GM12878 (cell line): ENCODE results near the gene NDE1. TPM values are rescaled to one million over a fixed set of nuclear protein-coding genes. Genes with fewer than 3 reads are reported as not detected.

Experiments
- ATAC-seq: fragments of 200-7000 bp; cut with Tn5 transposase; 3 replicates; pipeline ENCODE4 v1.9.1; 2020; ENCODE audit warnings: mild to moderate bottlenecking, moderate library complexity
- BruUV-seq: library from RNA; stranded (reverse); fragments of 400-500 nt; replicated peaks from 2 replicates; lab custom pipeline; 2021; lab: Mats Ljungman, UMichigan
- CTCF ChIA-PET: fragments of 300-600 bp; sonication (Branson Sonifier 250); formaldehyde crosslinking; extraction: SDS; loops from one replicate; lab custom pipeline; 2021; ENCODE audit warnings: inconsistent platforms; lab: Yijun Ruan, JAX
- POLR2A ChIA-PET: fragments of 350-600 bp; formaldehyde crosslinking; extraction: SDS; loops from one replicate; lab custom pipeline; 2021; ENCODE audit warnings: inconsistent platforms; lab: Charles Lee
- RAD21 ChIA-PET: fragments of 300-600 bp; sonication (Branson Sonifier 250); formaldehyde crosslinking; loops from one replicate; lab custom pipeline; 2023; ENCODE audit warnings: antibody characterized with exemption; ENCODE audit not compliant: unreplicated experiment; lab: Charles Lee
- SMC1A ChIA-PET: fragments of 300-600 bp; sonication (Branson Sonifier 250); formaldehyde crosslinking; loops from one replicate; lab custom pipeline; 2023; ENCODE audit not compliant: unreplicated experiment, uncharacterized antibody; lab: Charles Lee
- DNase-seq: peaks from one replicate; pipeline ENCODE4 v3.0.0-alpha.2; 2011; ENCODE audit warnings: low read depth, low spot score
- FAIRE-seq: peaks from 3 replicates; lab custom pipeline; 2011; peaks lifted over from hg19 to GRCh38; lab: Jason Lieb, UNC
- H2AFZ ChIP-seq: 2 replicates; pipeline ENCODE4 v1.6.0; 2011; ENCODE audit warnings: low read depth, low read length, control low read depth; ENCODE audit not compliant: control insufficient read depth
- H3K27ac ChIP-seq: 2 replicates; pipeline ENCODE4 v1.5.1; 2011; ENCODE audit warnings: control low read depth; ENCODE audit not compliant: control insufficient read depth, insufficient read depth
- H3K27me3 ChIP-seq, 2 experiments: replicated peaks in 1 of 2; 2 replicates each; pipeline versions ENCODE4 v1.6.0 to v1.6.1; 2011; ENCODE audit warnings: low read length in 1 of 2; ENCODE audit not compliant: control insufficient read depth in 2 of 2, insufficient read depth in 2 of 2
- H3K36me3 ChIP-seq, 2 experiments: 2 replicates each; pipeline ENCODE4 v1.5.1; 2011; ENCODE audit warnings: low read length in 1 of 2; ENCODE audit not compliant: control insufficient read depth in 2 of 2, insufficient read depth in 2 of 2
- H3K4me1 ChIP-seq: 2 replicates; pipeline ENCODE4 v1.6.1; 2011; ENCODE audit warnings: mild to moderate bottlenecking, low read length, moderate library complexity, mixed read lengths; ENCODE audit not compliant: control insufficient read depth, insufficient read depth
- H3K4me2 ChIP-seq: 2 replicates; pipeline ENCODE4 v1.6.0; 2011; ENCODE audit warnings: control low read depth; ENCODE audit not compliant: control insufficient read depth, insufficient read depth
- H3K4me3 ChIP-seq: fragments of 200-600 bp; sonication (generic); 2 replicates; pipeline ENCODE4 v1.5.1; 2016
- H3K79me2 ChIP-seq: 2 replicates; pipeline ENCODE4 v1.6.0; 2011; ENCODE audit warnings: low read length; ENCODE audit not compliant: control insufficient read depth, insufficient read depth
- H3K9ac ChIP-seq: 2 replicates; pipeline ENCODE4 v1.8.0; 2011; ENCODE audit warnings: low read length, control low read depth, mixed read lengths; ENCODE audit not compliant: control insufficient read depth, insufficient read depth
- H3K9me3 ChIP-seq: replicated peaks from 3 replicates; pipeline ENCODE4 v1.5.1; 2011; ENCODE audit warnings: mild to moderate bottlenecking, low read length; ENCODE audit not compliant: control insufficient read depth, insufficient read depth
- H4K20me1 ChIP-seq: 2 replicates; pipeline ENCODE4 v1.6.0; 2011; ENCODE audit not compliant: control insufficient read depth, insufficient read depth
- BCL3 ChIP-seq: IDR thresholded peaks from 2 replicates; pipeline ENCODE4 v1.6.1; 2011; ENCODE audit warnings: borderline replicate concordance, low read depth, mild to moderate bottlenecking, moderate library complexity, low read length; ENCODE audit not compliant: insufficient read depth, poor library complexity, severe bottlenecking
- BHLHE40 ChIP-seq, 2 experiments: fragments of 450-650 bp in 1 of 2; IDR thresholded peaks; 2 replicates each; pipeline ENCODE4 v1.6.1; 2011 to 2017; ENCODE audit warnings: low read depth in 2 of 2, borderline replicate concordance in 1 of 2, improper control_type of control experiment in 1 of 2, low read length in 1 of 2, mild to moderate bottlenecking in 1 of 2
- CBX5 ChIP-seq: sonication (generic); IDR thresholded peaks from 2 replicates; pipeline ENCODE4 v1.6.1; 2016; ENCODE audit warnings: low read depth, moderate library complexity, mild to moderate bottlenecking, inconsistent platforms
- CTCF ChIP-seq, 3 experiments: IDR thresholded peaks in 2 of 3; conservative IDR thresholded peaks in 1 of 3; 2 replicates each; pipeline ENCODE4 v1.5.1; 2011; ENCODE audit warnings: low read depth in 3 of 3, low read length in 3 of 3, mild to moderate bottlenecking in 3 of 3, control low read depth in 2 of 3, moderate library complexity in 2 of 3, inconsistent platforms in 1 of 3, mixed read lengths in 1 of 3; ENCODE audit not compliant: control insufficient read depth in 2 of 3, insufficient read depth in 1 of 3; ENCODE audit errors: extremely low read depth in 1 of 3
- ELK1 ChIP-seq: IDR thresholded peaks from 2 replicates; pipeline ENCODE4 v1.6.1; 2012; ENCODE audit warnings: low read depth, low read length, improper control_type of control experiment
- GATAD2B ChIP-seq: fragments of 450-650 bp; conservative IDR thresholded peaks from 2 replicates; pipeline ENCODE4 v1.6.1; 2017; ENCODE audit warnings: low read depth, mild to moderate bottlenecking, moderate library complexity
- RAD21 ChIP-seq: IDR thresholded peaks from 2 replicates; pipeline ENCODE4 v1.6.1; 2011; ENCODE audit warnings: mild to moderate bottlenecking, low read depth, low read length, moderate library complexity; ENCODE audit not compliant: insufficient read depth
- RAD51 ChIP-seq: fragments of 450-650 bp; IDR thresholded peaks from 2 replicates; pipeline ENCODE4 v1.6.1; 2016; ENCODE audit warnings: moderate library complexity, mild to moderate bottlenecking, inconsistent platforms
- USF2 ChIP-seq: IDR thresholded peaks from 2 replicates; pipeline ENCODE4 v1.6.1; 2011; ENCODE audit warnings: low read depth, low read length, improper control_type of control experiment, borderline replicate concordance
- WGBS: methylation state at CpG from one replicate; pipeline ENCODE4 v1.1.6; 2016; ENCODE audit warnings: low lambda C conversion rate; ENCODE audit not compliant: insufficient replicate concordance, insufficient coverage; ENCODE audit errors: missing lambda C conversion rate; 5-methylcytosine and 5-hydroxymethylcytosine counted together
- in situ Hi-C: fragments of 300-500 bp; cut with MboI; formaldehyde crosslinking; loops from 9 replicates; pipeline ENCODE4 v1.14.3; 2018; ENCODE audit warnings: mixed read lengths
- intact Hi-C: fragments of 100-400 bp; cut with micrococcal nuclease; formaldehyde crosslinking; loops from one replicate; pipeline ENCODE4 v1.14.2; 2022; ENCODE audit not compliant: unreplicated experiment
- polyA plus RNA-seq, 11 experiments: library from polyadenylated mRNA; depleted of rRNA in 4 of 11; unstranded in 6 of 11; stranded (reverse) in 5 of 11; fragments of >200 nt; fragmentation: Nextera tagmentation in 4 of 11; fragmentation: Illumina TruSeq in 1 of 11; extraction: Ambion mirVana in 4 of 11; extraction: Trizol in 1 of 11; gene quantifications; 1 replicate in 1 of 11; 2 replicates in 10 of 11; pipeline versions ENCODE4 v1.2.1 to v1.2.3, GENCODE V29; 2011 to 2016; ENCODE audit warnings: inconsistent platforms in 2 of 11, missing spikeins in 2 of 11, low read depth in 1 of 11
- total RNA-seq, 4 experiments: library from RNA; depleted of rRNA in 3 of 4; stranded (reverse); fragments of >200 nt in 3 of 4; fragmentation: Illumina TruSeq in 1 of 4; extraction: Trizol in 1 of 4; gene quantifications; 2 replicates each; pipeline versions ENCODE4 v1.2.1 to v1.2.3, GENCODE V29; 2013 to 2021
- TF ChIP-seq, protein P1 (sequence below): fragments of 450-650 bp; IDR thresholded peaks from 2 replicates; pipeline ENCODE4 v1.6.1; 2016; ENCODE audit warnings: mild to moderate bottlenecking, moderate library complexity, borderline replicate concordance

The NDE1 gene
- total and polyA plus RNA-seq, 10 of the 15 experiments (the other 5 are each of a cell fraction or from before 2014, with no cell fraction given) = 5.7 to 148 (median 87.8) TPM

DNA sequence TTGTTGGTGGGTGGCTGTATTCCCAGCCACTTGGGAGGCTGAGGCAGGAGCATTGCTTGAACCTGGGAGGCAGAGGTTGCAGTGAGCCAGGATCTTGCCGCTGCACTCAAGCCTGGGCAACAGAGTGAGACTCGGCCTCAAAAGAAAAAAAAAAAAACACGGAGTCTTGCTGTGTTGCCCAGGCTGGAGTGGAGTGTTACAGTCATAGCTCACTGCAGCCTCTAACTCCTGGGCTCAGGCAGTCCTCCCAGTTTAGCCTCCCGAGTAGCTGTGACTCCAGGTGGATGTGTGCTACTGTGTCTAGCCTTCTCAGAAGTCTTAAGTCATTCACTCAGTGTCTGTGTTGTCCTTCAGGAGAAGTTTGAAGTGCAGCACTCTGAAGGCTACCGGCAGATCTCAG lies 27.4 kb downstream of the NDE1 start (continued):
- TF ChIP-seq ELK1 = no peak

- FAIRE-seq (peak; percentile 38), ATAC-seq (peak; percentile 90), DNase-seq (no peak)
- no peaks in the 10 kb centered on the region for H3K4me1 ChIP-seq
- peaks cover 2% of the 10 kb centered on the region for H3K79me2 ChIP-seq
- in situ Hi-C loops (no loop called here), intact Hi-C loops (no loop called here)
- ChIA-PET SMC1A (interaction anchor here (0.7 to 2.1 kb wide), 6 partner anchors 10 to 255 kb away, joined by 3 to 5 read pairs (median 4); no protein-coding TSS in a partner anchor), CTCF (interaction anchor here (0.9 to 2.9 kb wide), 9 partner anchors 9 to 74 kb away, joined by 3 to 17 read pairs (median 4); partner anchors contain the start of gene MARF1), POLR2A (no interaction called here), RAD21 (no interaction called here)
- H3K9ac ChIP-seq = no peak overlapping the region
- H3K36me3 ChIP-seq = peaks cover 11 to 55% of the 10 kb centered on the region in 2 experiments
- H3K27me3 ChIP-seq = no peaks in the 10 kb centered on the region
- no peak overlapping the region for H2AFZ ChIP-seq
- H3K9me3 ChIP-seq = no peaks in the 10 kb centered on the region
- TF ChIP-seq GATAD2B = no peak
- peak; percentile 42 to 58 (median 51) for TF ChIP-seq CTCF (IDR thresholded peaks at IDR 0.05 in 2 of 3, conservative IDR thresholded peaks at IDR 0.05 in 1 of 3; ENCODE audit: control insufficient read depth in 2 of 3, extremely low read depth in 1 of 3, insufficient read depth in 1 of 3, low read depth in 3 of 3, low read length in 3 of 3)
- TF ChIP-seq RAD51 = 0 out of 2 replicates have a peak, but pooled peaks have one; percentile 20
- peak in 1 of 2 experiments; percentile 52; a peak in 1 of 4 replicates for TF ChIP-seq BHLHE40 (IDR thresholded peaks at IDR 0.05; ENCODE audit: borderline replicate concordance in 1 of 2, low read depth in 2 of 2, low read length in 1 of 2)
- TF ChIP-seq CBX5 = no peak
- TF ChIP-seq RAD21 = peak; percentile 25; the same call in 1 of the 2 replicates
- TF ChIP-seq USF2 = no peak; the same call in 1 of the 2 replicates
- TF ChIP-seq, protein P1, sequence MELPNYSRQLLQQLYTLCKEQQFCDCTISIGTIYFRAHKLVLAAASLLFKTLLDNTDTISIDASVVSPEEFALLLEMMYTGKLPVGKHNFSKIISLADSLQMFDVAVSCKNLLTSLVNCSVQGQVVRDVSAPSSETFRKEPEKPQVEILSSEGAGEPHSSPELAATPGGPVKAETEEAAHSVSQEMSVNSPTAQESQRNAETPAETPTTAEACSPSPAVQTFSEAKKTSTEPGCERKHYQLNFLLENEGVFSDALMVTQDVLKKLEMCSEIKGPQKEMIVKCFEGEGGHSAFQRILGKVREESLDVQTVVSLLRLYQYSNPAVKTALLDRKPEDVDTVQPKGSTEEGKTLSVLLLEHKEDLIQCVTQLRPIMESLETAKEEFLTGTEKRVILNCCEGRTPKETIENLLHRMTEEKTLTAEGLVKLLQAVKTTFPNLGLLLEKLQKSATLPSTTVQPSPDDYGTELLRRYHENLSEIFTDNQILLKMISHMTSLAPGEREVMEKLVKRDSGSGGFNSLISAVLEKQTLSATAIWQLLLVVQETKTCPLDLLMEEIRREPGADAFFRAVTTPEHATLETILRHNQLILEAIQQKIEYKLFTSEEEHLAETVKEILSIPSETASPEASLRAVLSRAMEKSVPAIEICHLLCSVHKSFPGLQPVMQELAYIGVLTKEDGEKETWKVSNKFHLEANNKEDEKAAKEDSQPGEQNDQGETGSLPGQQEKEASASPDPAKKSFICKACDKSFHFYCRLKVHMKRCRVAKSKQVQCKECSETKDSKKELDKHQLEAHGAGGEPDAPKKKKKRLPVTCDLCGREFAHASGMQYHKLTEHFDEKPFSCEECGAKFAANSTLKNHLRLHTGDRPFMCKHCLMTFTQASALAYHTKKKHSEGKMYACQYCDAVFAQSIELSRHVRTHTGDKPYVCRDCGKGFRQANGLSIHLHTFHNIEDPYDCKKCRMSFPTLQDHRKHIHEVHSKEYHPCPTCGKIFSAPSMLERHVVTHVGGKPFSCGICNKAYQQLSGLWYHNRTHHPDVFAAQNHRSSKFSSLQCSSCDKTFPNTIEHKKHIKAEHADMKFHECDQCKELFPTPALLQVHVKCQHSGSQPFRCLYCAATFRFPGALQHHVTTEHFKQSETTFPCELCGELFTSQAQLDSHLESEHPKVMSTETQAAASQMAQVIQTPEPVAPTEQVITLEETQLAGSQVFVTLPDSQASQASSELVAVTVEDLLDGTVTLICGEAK = peak; percentile 75
- no peak for TF ChIP-seq BCL3
- no TSS peak for BruUV-seq
- WGBS = 50% methylated on average over 7 of the region's 7 CpGs
- no peak overlapping the region for H3K27ac ChIP-seq
- H4K20me1 ChIP-seq = no peaks in the 10 kb centered on the region
- no peak overlapping the region for H3K4me2 ChIP-seq
- H3K4me3 ChIP-seq = no peak overlapping the region
Measured at GRCh38 chr16:15682105-15682570, 32.1 kb downstream of the NDE1 start.
